Adipose tissue (tissue), 3 donors: Measurements from ENCODE around the gene TVP23B. TPM values are rescaled to one million over a fixed set of nuclear protein-coding genes. Genes with fewer than 3 reads are reported as not detected.
"Not testable (repeated sequence)": the region's sequence is repeated elsewhere in the genome, so short reads cannot be mapped to it uniquely, and the experiment has no call there.

ENCODE experiments used
- H3K27ac ChIP-seq: one replicate; pipeline ENCODE4 v1.5.1; 2013; ENCODE audit warnings: low read depth, low read length
- WGBS, 3 donors: extraction: QIAGEN DNeasy Blood & Tissue Kit; methylation state at CpG; one replicate each; pipeline ENCODE4 v1.1.7; 2013; 5-methylcytosine and 5-hydroxymethylcytosine counted together
- polyA plus RNA-seq, 3 donors: library from polyadenylated mRNA; stranded (reverse); fragments of 200-250 nt; gene quantifications; one replicate each; pipeline ENCODE4 v1.2.3, GENCODE V29; 2013
- donor health status: healthy with polysubstance abuse.
- donor health status: Bipolar disorder and iron deficiency.
- donor health status: healthy.

The TVP23B gene
- polyA plus RNA-seq, 3 donors: 19.0 to 30.6 (median 22.7) TPM

- WGBS, 3 donors: 8 to 12% (median 8%) methylated on average over 3 of the region's 5 CpGs
- not testable (repeated sequence) for H3K27ac ChIP-seq
Measured at GRCh38 chr17:18781805-18782204, 822 bp downstream of the TVP23B start.

- not testable (repeated sequence) for H3K27ac ChIP-seq
- WGBS, 3 donors: 78 to 88% (median 85%) methylated on average over 1 of the region's 1 CpG
Measured at GRCh38 chr17:18785933-18786332, 5.0 kb downstream of the TVP23B start.

DNA sequence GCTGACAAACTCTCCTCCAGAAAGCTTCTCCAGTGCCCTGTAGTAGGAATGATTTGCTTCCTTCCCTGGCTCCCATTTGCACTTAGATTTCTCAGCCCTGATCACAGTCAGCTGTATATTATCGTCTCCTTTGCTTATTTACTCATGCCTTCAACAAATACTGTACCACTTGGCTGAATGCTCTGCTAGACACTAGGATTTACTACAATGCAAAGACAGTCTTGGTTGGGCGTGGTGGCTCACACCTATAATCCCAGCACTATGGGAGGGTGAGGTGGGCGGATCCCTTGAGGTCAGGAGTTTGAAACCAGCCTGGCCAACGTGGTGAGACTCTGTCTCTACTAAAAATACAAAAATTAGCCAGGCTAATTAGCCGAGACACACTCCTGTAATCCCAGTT, 5.9 kb downstream of the TVP23B start:
- 78 to 86% (median 82%) methylated on average over 4 of the region's 5 CpGs for WGBS, 3 donors
- not testable (repeated sequence) for H3K27ac ChIP-seq

DNA sequence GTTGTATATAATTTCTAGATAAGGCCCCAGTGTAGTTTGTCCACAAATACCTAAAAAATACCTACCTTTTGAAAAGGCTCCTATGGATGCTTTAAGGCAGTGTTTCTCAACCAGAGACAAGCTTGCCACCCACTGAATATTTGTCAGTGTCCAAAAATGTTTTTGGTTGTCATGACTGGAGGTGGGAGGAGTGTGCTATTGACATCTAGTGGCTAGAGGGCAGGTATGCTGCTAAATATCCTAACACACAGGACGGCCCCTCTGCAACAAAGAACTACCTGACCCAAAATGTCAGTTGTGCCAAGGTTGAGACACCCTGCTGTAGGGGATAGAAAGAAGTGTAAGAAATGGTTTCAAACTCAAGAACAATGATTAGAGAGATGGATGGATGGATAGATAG, 10.4 kb downstream of the TVP23B start:
- whole genome bisulfite sequencing, 3 donors: 0 to 50% methylated on average over 1 of the region's 1 CpG; no CpG with 5 or more reads in 1 of the 3 donors

DNA sequence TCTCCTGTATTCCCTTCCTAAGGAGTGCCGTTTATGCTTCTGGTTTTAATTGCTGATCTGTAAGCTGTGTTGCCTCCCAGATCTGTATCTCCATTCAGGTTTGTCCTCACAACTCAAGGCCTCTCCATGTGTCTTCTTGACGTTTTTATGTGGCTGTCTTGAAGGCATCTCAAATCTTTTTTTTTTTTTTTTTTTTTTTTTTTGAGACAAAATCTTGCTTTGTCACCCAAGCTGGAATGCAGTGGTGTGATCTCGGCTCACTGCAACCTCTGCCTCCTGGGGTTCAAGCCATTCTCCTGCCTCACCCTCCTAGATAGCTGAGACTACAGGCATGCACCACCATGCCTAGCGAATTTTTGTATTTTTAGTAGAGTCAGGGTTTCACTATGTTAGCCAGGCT, 13.9 kb downstream of the TVP23B start:
- 65 to 77% (median 67%) methylated on average over 4 of the region's 4 CpGs for WGBS, 3 donors
- H3K27ac ChIP-seq: not testable (repeated sequence)

More for the DNA sequence above, 10.4 kb downstream of the TVP23B start:
- not testable (repeated sequence) for H3K27ac ChIP-seq

DNA sequence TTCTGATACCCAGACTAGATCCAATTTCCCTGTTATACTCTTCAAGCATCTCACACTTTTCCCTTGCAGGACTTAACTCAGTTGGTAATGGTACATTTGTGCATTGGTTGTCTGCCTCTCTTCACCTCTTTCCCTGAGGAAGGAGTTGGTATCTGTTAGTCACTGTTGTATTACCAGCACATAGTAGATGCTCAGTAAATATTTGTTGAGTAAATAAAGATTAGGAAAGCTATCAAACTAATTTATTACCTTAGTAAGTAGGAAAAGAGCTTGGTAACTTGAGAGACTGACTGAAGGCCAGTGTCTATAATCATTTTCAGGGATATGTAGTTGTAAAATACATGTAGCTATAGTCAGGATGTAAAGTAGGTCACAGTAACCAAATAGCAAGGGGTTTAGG, 15.9 kb downstream of the TVP23B start:
- H3K27ac ChIP-seq: not testable (repeated sequence)

GRCh38 chr17:18803458-18804245, 22.7 kb downstream of the TVP23B start:
- WGBS, 3 donors: 77 to 85% (median 77%) methylated on average over 7 of the region's 7 CpGs
- not testable (repeated sequence) for H3K27ac ChIP-seq

GRCh38 chr17:18815924-18816323, 34.9 kb downstream of the TVP23B start:
- 53 to 69% (median 66%) methylated on average over 3 of the region's 3 CpGs for WGBS, 3 donors
- not testable (repeated sequence) for H3K27ac ChIP-seq

DNA sequence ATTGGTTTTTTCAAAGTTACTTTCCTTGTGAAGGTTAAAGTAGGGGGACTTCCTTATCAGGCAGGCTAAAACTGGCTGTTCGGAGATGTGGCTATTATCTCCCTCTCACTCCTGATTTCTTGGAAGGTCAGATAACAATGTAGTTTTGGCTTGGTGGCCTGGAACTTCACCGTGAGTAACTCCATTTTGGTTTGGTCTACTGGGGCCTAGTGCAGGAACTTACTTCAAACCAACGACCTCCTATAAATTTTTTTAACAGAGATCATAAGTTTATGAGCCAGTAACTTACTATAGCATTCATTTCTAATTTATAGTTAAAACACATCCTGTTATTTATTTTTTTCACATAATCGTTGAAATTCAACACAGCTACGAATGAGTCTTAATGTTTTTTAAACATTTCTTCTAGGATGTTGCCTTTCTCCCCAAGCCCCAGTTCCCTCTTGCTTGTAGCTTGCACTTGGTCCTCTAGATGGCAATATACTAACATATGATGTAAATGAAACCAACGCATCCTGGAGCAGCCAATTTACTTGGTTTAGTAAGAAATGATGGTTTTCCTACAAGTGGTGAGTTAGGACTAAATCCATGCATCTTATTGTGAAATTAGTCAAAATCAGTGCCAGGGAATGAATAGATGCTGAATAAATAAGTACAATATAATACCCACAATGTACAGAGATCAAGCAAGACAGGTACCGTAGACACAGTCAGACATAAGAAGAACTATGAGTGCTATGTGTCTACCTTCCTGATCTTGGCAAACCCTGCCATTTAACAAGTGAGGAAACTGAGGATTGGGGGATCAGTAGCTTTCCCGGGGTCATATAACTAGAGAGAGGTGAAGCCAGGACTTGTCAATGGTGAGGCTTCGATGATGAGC, 35.7 kb downstream of the TVP23B start:
- H3K27ac ChIP-seq: not testable (repeated sequence)
- WGBS, 3 donors: 38 to 53% (median 51%) methylated on average over 8 to 9 of the region's 9 CpGs

DNA sequence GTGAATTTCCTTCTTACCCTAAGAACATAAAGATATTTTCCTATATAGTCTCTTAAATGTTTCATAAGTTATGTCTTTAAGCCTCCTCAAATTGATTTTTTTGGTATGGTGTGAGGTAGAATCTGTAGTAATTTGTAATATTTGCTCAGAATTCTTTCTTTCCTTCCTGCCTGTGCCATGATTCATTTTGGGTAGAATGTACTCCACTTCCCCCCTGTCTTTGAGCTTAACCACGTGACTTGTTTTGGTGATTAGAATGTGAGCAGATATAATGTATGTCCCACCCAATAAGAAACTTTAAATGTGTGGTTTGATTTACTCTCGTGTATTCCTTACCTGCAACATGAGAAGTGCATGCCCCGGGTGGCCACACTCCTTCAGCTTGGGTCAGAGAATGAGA, 40.4 kb downstream of the TVP23B start:
- H3K27ac ChIP-seq: not testable (repeated sequence)
- WGBS, 3 donors: 21 to 59% (median 26%) methylated on average over 1 of the region's 3 CpGs

GRCh38 chr17:18827613-18828012, 46.6 kb downstream of the TVP23B start:
- not testable (repeated sequence) for H3K27ac ChIP-seq
- no CpG with 5 or more reads among the region's 1 CpG for WGBS, 3 donors

DNA sequence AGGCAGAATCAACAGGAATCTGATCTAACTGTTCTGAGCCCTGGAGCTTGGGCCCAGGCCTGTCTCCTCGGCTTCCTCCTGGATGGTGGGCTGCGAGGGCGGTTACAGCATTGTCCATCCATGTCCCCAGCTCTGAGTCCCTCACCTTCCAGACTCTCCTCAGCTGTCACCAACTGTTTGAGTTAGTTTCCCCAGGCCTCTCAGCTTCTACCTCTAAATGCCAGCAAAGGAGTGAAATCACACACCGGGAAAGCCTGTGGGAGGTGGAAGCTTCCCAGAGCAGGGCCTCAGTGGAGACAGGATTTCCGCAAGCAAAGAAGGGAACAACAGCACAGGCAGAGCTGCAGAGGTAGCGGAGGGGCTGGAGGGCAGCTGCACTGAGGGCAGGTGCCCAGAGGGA, 67.5 kb downstream of the TVP23B start:
- H3K27ac ChIP-seq: no peak overlapping the region
- 89 to 94% (median 93%) methylated on average over 6 of the region's 6 CpGs for WGBS, 3 donors

GRCh38 chr17:18850679-18851078, 69.7 kb downstream of the TVP23B start:
- H3K27ac ChIP-seq: no peak overlapping the region
- 56 to 95% (median 69%) methylated on average over 1 of the region's 1 CpG for WGBS, 3 donors

- 63 to 76% (median 73%) methylated on average over 3 of the region's 3 CpGs for WGBS, 3 donors
Measured at GRCh38 chr17:18851201-18851600, 70.2 kb downstream of the TVP23B start.

DNA sequence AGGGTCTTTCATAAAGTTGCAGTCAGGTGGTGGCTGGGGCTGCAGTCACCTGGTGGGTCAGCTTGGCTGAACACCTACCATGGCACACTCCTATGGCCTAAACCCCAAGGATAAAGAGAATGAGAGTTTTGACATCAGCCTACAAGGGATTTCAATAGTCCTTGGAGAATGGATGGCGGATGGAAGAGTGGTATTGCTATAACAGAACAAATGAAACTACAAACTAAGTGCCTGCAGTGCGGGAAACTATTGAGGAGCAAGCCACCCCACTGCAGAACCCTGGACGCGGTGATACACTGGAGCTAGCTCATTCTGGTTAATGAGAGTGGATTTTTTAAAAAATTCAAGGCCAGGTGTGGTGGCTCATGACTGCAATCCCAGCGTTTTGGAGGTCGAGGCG, 74.0 kb downstream of the TVP23B start:
- 84 to 92% (median 92%) methylated on average over 7 of the region's 7 CpGs for WGBS, 3 donors
- no peak overlapping the region for H3K27ac ChIP-seq

More at GRCh38 chr17:18851201-18851600, 70.2 kb downstream of the TVP23B start:
- no peak overlapping the region for H3K27ac ChIP-seq

DNA sequence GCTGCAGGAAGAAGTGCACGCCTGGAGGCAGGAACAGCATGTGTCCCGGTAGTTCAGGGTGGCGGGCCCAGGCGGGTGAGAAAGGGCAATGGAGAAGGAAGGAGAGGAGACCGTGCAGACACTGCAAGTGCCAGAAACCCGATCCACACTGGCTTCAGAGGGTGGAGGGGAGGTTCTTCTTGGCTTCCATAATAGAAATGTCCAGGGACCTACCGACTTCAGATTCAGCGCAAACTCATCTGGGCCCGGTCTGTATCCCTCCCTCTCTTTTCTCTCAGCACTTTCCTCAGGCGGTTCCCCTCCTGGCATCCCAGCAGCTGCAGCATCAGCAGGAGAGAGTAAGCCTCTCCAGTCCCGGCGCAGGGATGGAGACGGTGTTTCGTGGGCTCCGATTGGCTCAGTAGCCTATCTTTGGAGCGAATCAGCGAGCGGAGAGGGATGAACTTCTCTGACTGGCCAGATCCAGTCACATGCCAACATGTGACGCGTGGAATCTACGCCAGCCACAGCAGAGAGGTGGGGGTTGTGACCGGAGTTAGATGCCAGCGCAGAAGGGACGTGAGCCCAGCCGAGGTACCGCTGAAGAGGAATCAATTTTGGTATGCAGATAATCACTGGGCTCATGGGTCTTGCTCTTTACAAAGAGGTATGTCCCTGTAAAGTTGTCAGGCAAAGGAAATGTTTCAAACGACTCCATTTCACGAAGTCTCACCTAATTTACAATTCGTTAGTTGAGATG, 75.0 kb downstream of the TVP23B start:
- no peak overlapping the region for H3K27ac ChIP-seq

More for the DNA sequence above, 75.0 kb downstream of the TVP23B start:
- 0 to 1% (median 0%) methylated on average over 29 of the region's 29 CpGs for WGBS, 3 donors
